ENCODE results near the gene TTLL1.

DNA sequence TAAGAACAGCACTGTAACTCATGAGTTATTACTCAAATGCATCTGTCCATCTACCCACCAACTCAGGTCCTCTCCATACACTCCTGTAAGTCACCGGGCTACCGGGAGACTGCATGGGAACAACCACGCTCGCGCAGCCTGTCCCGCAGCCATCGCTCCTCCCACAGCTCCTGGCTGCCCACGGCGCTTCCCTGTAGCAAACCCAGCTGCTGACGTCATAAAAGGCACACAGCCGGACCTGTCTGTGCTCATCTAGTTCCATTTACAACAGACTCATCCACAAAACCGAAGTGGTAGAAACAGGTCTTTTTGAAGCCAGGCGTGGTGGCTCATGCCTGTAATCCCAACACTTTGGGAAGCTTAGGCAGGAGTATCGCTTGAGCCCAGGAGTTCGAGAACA lies 50.9 kb downstream of the TTLL1 start:
- no peak for TF ChIP-seq POLR2A (IDR thresholded peaks at IDR 0.05)
- TF ChIP-seq, protein P1, sequence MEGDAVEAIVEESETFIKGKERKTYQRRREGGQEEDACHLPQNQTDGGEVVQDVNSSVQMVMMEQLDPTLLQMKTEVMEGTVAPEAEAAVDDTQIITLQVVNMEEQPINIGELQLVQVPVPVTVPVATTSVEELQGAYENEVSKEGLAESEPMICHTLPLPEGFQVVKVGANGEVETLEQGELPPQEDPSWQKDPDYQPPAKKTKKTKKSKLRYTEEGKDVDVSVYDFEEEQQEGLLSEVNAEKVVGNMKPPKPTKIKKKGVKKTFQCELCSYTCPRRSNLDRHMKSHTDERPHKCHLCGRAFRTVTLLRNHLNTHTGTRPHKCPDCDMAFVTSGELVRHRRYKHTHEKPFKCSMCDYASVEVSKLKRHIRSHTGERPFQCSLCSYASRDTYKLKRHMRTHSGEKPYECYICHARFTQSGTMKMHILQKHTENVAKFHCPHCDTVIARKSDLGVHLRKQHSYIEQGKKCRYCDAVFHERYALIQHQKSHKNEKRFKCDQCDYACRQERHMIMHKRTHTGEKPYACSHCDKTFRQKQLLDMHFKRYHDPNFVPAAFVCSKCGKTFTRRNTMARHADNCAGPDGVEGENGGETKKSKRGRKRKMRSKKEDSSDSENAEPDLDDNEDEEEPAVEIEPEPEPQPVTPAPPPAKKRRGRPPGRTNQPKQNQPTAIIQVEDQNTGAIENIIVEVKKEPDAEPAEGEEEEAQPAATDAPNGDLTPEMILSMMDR (IDR thresholded peaks at IDR 0.05): no peak
- peak; percentile 65 for TF ChIP-seq POLR2AphosphoS5 (IDR thresholded peaks at IDR 0.05)
